ENCODE data around the gene CHMP1A. TPM values are rescaled to one million over a fixed set of nuclear protein-coding genes. Genes with fewer than 3 reads are reported as not detected.

Gene CHMP1A
- total RNA-seq, 1 donor from 2014 or later: 132 TPM

- no peak overlapping the region for H3K4me3 ChIP-seq (ENCODE audit: low read depth, low read length)
- TF ChIP-seq CTCF (conservative IDR thresholded peaks at IDR 0.05; ENCODE audit: low read depth, low read length): no peak
- no peak for DNase-seq (ENCODE audit: low read depth)
These were observed 2.4 kb downstream of the CHMP1A start for GRCh38 chr16:89655062-89655643.

- no peak for DNase-seq (ENCODE audit: low read depth)
- H3K4me3 ChIP-seq (ENCODE audit: low read depth, low read length): no peak overlapping the region
- no peak for TF ChIP-seq CTCF (conservative IDR thresholded peaks at IDR 0.05; ENCODE audit: low read depth, low read length)
These were observed 3.7 kb downstream of the CHMP1A start for GRCh38 chr16:89653656-89654295.

GRCh38 chr16:89651584-89651983 is 5.9 kb downstream of the CHMP1A start:
- DNase-seq (ENCODE audit: low read depth): no peak
- no peak overlapping the region for H3K4me3 ChIP-seq (ENCODE audit: low read depth, low read length)
- no peak for TF ChIP-seq CTCF (conservative IDR thresholded peaks at IDR 0.05; ENCODE audit: low read depth, low read length)

- no peak for DNase-seq (ENCODE audit: low read depth)
- TF ChIP-seq CTCF (conservative IDR thresholded peaks at IDR 0.05; ENCODE audit: low read depth, low read length): no peak
- H3K4me3 ChIP-seq (ENCODE audit: low read depth, low read length): no peak overlapping the region
These were observed 10.6 kb downstream of the CHMP1A start for GRCh38 chr16:89646906-89647305.

GRCh38 chr16:89646270-89646669 is 11.2 kb downstream of the CHMP1A start:
- H3K4me3 ChIP-seq (ENCODE audit: low read depth, low read length): no peak overlapping the region
- DNase-seq (ENCODE audit: low read depth): no peak
- TF ChIP-seq CTCF (conservative IDR thresholded peaks at IDR 0.05; ENCODE audit: low read depth, low read length): no peak

- no peak for DNase-seq (ENCODE audit: low read depth)
- no peak for TF ChIP-seq CTCF (conservative IDR thresholded peaks at IDR 0.05; ENCODE audit: low read depth, low read length)
- H3K4me3 ChIP-seq (ENCODE audit: low read depth, low read length): no peak overlapping the region
These were observed 12.4 kb downstream of the CHMP1A start for GRCh38 chr16:89645122-89645521.

- H3K4me3 ChIP-seq (ENCODE audit: low read depth, low read length): no peak overlapping the region
- no peak for DNase-seq (ENCODE audit: low read depth)
- no peak for TF ChIP-seq CTCF (conservative IDR thresholded peaks at IDR 0.05; ENCODE audit: low read depth, low read length)
These were observed 13.7 kb downstream of the CHMP1A start for GRCh38 chr16:89643769-89644300.

Measured in epithelial cell of proximal tubule (primary cell).